ENCODE data around the gene IGSF8.

DNA sequence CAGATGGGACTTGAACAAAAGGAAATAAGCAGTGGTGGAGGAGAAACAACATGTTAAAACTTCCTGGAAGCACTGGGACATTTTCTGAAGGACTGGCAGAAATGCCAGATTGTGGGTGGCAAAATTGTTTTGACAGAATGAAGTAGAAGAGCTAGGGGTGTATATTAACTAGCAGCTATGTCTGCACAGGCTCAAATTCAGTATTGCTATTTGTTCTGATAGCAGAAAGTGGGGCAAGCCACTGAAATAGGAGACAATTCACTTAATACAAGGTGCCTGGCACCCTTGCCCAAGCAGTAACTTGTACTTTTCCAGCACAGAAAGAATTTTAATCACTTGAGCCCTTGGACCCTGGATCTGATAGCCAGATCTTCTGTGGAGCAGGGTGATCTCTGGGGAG lies 54.9 kb downstream of the IGSF8 start:
- TF ChIP-seq, protein P1, sequence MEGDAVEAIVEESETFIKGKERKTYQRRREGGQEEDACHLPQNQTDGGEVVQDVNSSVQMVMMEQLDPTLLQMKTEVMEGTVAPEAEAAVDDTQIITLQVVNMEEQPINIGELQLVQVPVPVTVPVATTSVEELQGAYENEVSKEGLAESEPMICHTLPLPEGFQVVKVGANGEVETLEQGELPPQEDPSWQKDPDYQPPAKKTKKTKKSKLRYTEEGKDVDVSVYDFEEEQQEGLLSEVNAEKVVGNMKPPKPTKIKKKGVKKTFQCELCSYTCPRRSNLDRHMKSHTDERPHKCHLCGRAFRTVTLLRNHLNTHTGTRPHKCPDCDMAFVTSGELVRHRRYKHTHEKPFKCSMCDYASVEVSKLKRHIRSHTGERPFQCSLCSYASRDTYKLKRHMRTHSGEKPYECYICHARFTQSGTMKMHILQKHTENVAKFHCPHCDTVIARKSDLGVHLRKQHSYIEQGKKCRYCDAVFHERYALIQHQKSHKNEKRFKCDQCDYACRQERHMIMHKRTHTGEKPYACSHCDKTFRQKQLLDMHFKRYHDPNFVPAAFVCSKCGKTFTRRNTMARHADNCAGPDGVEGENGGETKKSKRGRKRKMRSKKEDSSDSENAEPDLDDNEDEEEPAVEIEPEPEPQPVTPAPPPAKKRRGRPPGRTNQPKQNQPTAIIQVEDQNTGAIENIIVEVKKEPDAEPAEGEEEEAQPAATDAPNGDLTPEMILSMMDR (conservative IDR thresholded peaks at IDR 0.05 in 1 of 2, IDR thresholded peaks at IDR 0.05 in 1 of 2; ENCODE audit: low read depth in 1 of 2, low read length in 2 of 2), result no peak
- no peak for TF ChIP-seq EZH2 (IDR thresholded peaks at IDR 0.05; ENCODE audit: low read length, missing control alignments)

Data from fibroblast of lung (primary cell).